Neural cell (in vitro differentiated cells): ENCODE results near the gene TMOD3. TPM values are rescaled to one million over a fixed set of nuclear protein-coding genes. Genes with fewer than 3 reads are reported as not detected.

Source experiments
- H2AFZ ChIP-seq: fragments of 200-600, 300-800 bp; sonication (generic), shearing (Covaris generic); 2 replicates; pipeline ENCODE4 v1.6.0; 2014; ENCODE audit warnings: low read depth, mild to moderate bottlenecking, antibody characterized with exemption, low read length, moderate library complexity
- H3F3A ChIP-seq: fragments of 200-600 bp; shearing (Covaris generic); 2 replicates; pipeline ENCODE4 v1.6.1; 2016; ENCODE audit warnings: mild to moderate bottlenecking, moderate library complexity, mixed read lengths, antibody characterized with exemption, low read length; ENCODE audit not compliant: insufficient read depth, poor library complexity, severe bottlenecking
- H3K27ac ChIP-seq: fragments of 200-600, 300-800 bp; sonication (generic), shearing (Covaris generic); 2 replicates; pipeline ENCODE4 v1.5.1; 2014; ENCODE audit warnings: mild to moderate bottlenecking, low read length, moderate library complexity
- H3K27me3 ChIP-seq: fragments of 300-800, 200-600 bp; sonication (generic), shearing (Covaris generic); 2 replicates; pipeline ENCODE4 v1.6.0; 2014; ENCODE audit warnings: mild to moderate bottlenecking, low read depth, low read length, moderate library complexity; ENCODE audit not compliant: insufficient read depth
- H3K36me3 ChIP-seq: fragments of 300-800, 200-600 bp; sonication (generic), shearing (Covaris generic); 2 replicates; pipeline ENCODE4 v1.5.1; 2014; ENCODE audit warnings: mild to moderate bottlenecking, antibody characterized with exemption, low read length, moderate library complexity; ENCODE audit not compliant: insufficient read depth
- H3K4me2 ChIP-seq: fragments of 300-800, 200-600 bp; sonication (generic), shearing (Covaris generic); 2 replicates; pipeline ENCODE4 v1.6.0; 2014; ENCODE audit warnings: mild to moderate bottlenecking, low read length
- H3K4me3 ChIP-seq: fragments of 300-800, 200-600 bp; sonication (generic), shearing (Covaris generic); 2 replicates; pipeline ENCODE4 v1.5.1; 2014; ENCODE audit warnings: mild to moderate bottlenecking, low read length, moderate library complexity
- H3K79me2 ChIP-seq: fragments of 200-600 bp; shearing (Covaris generic); replicated peaks from 2 replicates; pipeline ENCODE4 v1.6.0; 2014; ENCODE audit warnings: mild to moderate bottlenecking, low read length, moderate library complexity; ENCODE audit not compliant: insufficient read depth
- H3K9ac ChIP-seq: fragments of 300-800, 200-600 bp; sonication (generic), shearing (Covaris generic); 2 replicates; pipeline ENCODE4 v1.6.1; 2016; ENCODE audit warnings: mild to moderate bottlenecking, low read length, mixed read lengths
- H3K9me2 ChIP-seq: fragments of 200-600 bp; shearing (Covaris generic); 2 replicates; pipeline ENCODE4 v1.6.1; 2016; ENCODE audit warnings: mild to moderate bottlenecking, low read length, mixed read lengths; ENCODE audit not compliant: insufficient read depth
- H3K9me3 ChIP-seq: fragments of 200-600, 300-800 bp; sonication (generic), shearing (Covaris generic); 2 replicates; pipeline ENCODE4 v1.6.1; 2016; ENCODE audit warnings: mild to moderate bottlenecking, mixed run types, low read length, moderate library complexity, mixed read lengths
- H4K20me1 ChIP-seq: fragments of 200-600 bp; shearing (Covaris generic); 2 replicates; pipeline ENCODE4 v1.6.1; 2016; ENCODE audit warnings: mild to moderate bottlenecking, mixed run types; ENCODE audit not compliant: insufficient read depth
- EP300 ChIP-seq: fragments of 450-650 bp; conservative IDR thresholded peaks from 2 replicates; pipeline ENCODE4 v1.6.1; 2014; ENCODE audit warnings: antibody characterized with exemption, mild to moderate bottlenecking, moderate library complexity; ENCODE audit not compliant: poor library complexity, severe bottlenecking
- EZH2 ChIP-seq: fragments of 200-600, 300-800 bp; shearing (Covaris generic), sonication (generic); IDR thresholded peaks from 2 replicates; pipeline ENCODE4 v1.6.1; 2014; ENCODE audit warnings: antibody characterized with exemption, low read length, borderline replicate concordance, mild to moderate bottlenecking; ENCODE audit not compliant: insufficient read depth, poor library complexity, severe bottlenecking
- MXI1 ChIP-seq: fragments of 450-650 bp; conservative IDR thresholded peaks from 2 replicates; pipeline ENCODE4 v1.6.1; 2014; ENCODE audit warnings: antibody characterized with exemption, mild to moderate bottlenecking; ENCODE audit not compliant: poor library complexity, severe bottlenecking
- POLR2AphosphoS5 ChIP-seq: IDR thresholded peaks from 2 replicates; pipeline ENCODE4 v1.6.1; 2012
- RAD21 ChIP-seq: fragments of 450-650 bp; conservative IDR thresholded peaks from 2 replicates; pipeline ENCODE4 v1.6.1; 2014; ENCODE audit warnings: antibody characterized with exemption, mild to moderate bottlenecking, moderate library complexity
- REST ChIP-seq: IDR thresholded peaks from 2 replicates; pipeline ENCODE4 v1.6.1; 2012; ENCODE audit warnings: borderline replicate concordance
- SMC3 ChIP-seq: fragments of 450-650 bp; conservative IDR thresholded peaks from 2 replicates; pipeline ENCODE4 v1.6.1; 2014; ENCODE audit warnings: antibody characterized with exemption, mild to moderate bottlenecking, moderate library complexity; ENCODE audit not compliant: poor library complexity
- TAF1 ChIP-seq: IDR thresholded peaks from 2 replicates; pipeline ENCODE4 v1.6.1; 2012; ENCODE audit warnings: low read depth
- polyA plus RNA-seq: library from polyadenylated mRNA; depleted of rRNA; stranded (reverse); fragments of >200 nt; gene quantifications from 2 replicates; pipeline ENCODE4 v1.2.3, GENCODE V29; 2014
- TF ChIP-seq, protein P1 (sequence below): fragments of 450-650 bp; IDR thresholded peaks from 2 replicates; pipeline ENCODE4 v1.5.1; 2014; ENCODE audit warnings: antibody characterized with exemption, mild to moderate bottlenecking, moderate library complexity; ENCODE audit not compliant: poor library complexity, severe bottlenecking

The TMOD3 gene
- polyA plus RNA-seq, 1 donor from 2014 or later = 12.6 TPM

- no peaks in the 10 kb centered on the region for H3K9me3 ChIP-seq
- no peaks in the 10 kb centered on the region for H4K20me1 ChIP-seq
- H3F3A ChIP-seq = no peaks in the 10 kb centered on the region
- H3K9me2 ChIP-seq = no peaks in the 10 kb centered on the region
- no peaks in the 10 kb centered on the region for H3K27me3 ChIP-seq
- H3K27ac ChIP-seq = no peak overlapping the region
- H3K36me3 ChIP-seq = no peaks in the 10 kb centered on the region
- no peak overlapping the region for H3K9ac ChIP-seq
- no peaks in the 10 kb centered on the region for H3K79me2 ChIP-seq
- TF ChIP-seq TAF1 (no peak), SMC3 (no peak), EZH2 (no peak), MXI1 (no peak), POLR2AphosphoS5 (no peak), RAD21 (no peak), REST (no peak), EP300 (no peak)
- TF ChIP-seq, protein P1, sequence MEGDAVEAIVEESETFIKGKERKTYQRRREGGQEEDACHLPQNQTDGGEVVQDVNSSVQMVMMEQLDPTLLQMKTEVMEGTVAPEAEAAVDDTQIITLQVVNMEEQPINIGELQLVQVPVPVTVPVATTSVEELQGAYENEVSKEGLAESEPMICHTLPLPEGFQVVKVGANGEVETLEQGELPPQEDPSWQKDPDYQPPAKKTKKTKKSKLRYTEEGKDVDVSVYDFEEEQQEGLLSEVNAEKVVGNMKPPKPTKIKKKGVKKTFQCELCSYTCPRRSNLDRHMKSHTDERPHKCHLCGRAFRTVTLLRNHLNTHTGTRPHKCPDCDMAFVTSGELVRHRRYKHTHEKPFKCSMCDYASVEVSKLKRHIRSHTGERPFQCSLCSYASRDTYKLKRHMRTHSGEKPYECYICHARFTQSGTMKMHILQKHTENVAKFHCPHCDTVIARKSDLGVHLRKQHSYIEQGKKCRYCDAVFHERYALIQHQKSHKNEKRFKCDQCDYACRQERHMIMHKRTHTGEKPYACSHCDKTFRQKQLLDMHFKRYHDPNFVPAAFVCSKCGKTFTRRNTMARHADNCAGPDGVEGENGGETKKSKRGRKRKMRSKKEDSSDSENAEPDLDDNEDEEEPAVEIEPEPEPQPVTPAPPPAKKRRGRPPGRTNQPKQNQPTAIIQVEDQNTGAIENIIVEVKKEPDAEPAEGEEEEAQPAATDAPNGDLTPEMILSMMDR = no peak
- H2AFZ ChIP-seq = no peak overlapping the region
- no peak overlapping the region for H3K4me3 ChIP-seq
- H3K4me2 ChIP-seq = no peak overlapping the region
Observed at GRCh38 chr15:51818150-51818549, 11.3 kb upstream of the TMOD3 start.

DNA sequence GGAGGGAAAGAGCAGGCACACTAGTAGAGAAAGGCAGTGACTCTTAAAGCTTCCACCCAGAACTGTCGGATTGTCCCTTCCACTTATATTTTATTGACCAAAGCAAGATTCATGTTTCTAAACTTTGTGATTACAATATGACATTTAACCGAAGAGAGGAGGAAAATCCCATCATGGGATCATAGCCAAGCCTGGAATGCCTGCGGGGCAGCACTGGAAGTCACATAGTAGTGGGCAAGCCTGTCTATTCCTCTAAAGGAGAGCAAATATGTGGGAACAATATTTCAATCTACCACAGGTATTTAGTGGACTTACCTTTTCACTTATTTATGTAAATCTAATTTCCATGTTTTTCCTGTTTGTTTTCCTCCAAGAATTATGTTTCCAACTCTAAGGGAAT, 3.8 kb upstream of the TMOD3 start:
- no peaks in the 10 kb centered on the region for H4K20me1 ChIP-seq
- TF ChIP-seq TAF1 = no peak
- TF ChIP-seq EP300 = no peak
- TF ChIP-seq, protein P1 = no peak
- TF ChIP-seq RAD21 = no peak
- TF ChIP-seq POLR2AphosphoS5 = no peak
- TF ChIP-seq EZH2 = no peak
- no peak for TF ChIP-seq SMC3
- no peak for TF ChIP-seq REST
- no peak for TF ChIP-seq MXI1
- no peak overlapping the region for H3K4me3 ChIP-seq
- H3K9me3 ChIP-seq = no peaks in the 10 kb centered on the region
- H3K36me3 ChIP-seq = no peaks in the 10 kb centered on the region
- no peaks in the 10 kb centered on the region for H3K27me3 ChIP-seq
- no peaks in the 10 kb centered on the region for H3F3A ChIP-seq
- H3K79me2 ChIP-seq = peaks cover 7% of the 10 kb centered on the region
- H2AFZ ChIP-seq = no peak overlapping the region
- no peak overlapping the region for H3K9ac ChIP-seq
- no peaks in the 10 kb centered on the region for H3K9me2 ChIP-seq
- no peak overlapping the region for H3K4me2 ChIP-seq
- no peak overlapping the region for H3K27ac ChIP-seq
